BJ (cell line): ENCODE results near the gene CAMKK1. TPM values are rescaled to one million over a fixed set of nuclear protein-coding genes. Genes with fewer than 3 reads are reported as not detected.

ENCODE experiments used
- CTCF ChIA-PET: fragments of 350-600 bp; formaldehyde crosslinking; extraction: SDS; loops from one replicate; lab custom pipeline; 2021; ENCODE audit warnings: antibody characterized with exemption, inconsistent platforms; lab: Yijun Ruan, JAX
- POLR2A ChIA-PET: fragments of 300-600 bp; sonication (Branson Sonifier 250); formaldehyde crosslinking; extraction: SDS; loops from one replicate; lab custom pipeline; 2021; ENCODE audit warnings: antibody characterized with exemption; lab: Charles Lee
- DNase-seq: peaks from one replicate; pipeline ENCODE4 v3.0.0-alpha.2; 2011; ENCODE audit warnings: low read depth
- H3K27me3 ChIP-seq: 2 replicates; pipeline ENCODE4 v1.6.0; 2011; ENCODE audit warnings: low read length; ENCODE audit not compliant: control insufficient read depth, insufficient read depth
- H3K36me3 ChIP-seq: 2 replicates; pipeline ENCODE4 v1.5.1; 2011; ENCODE audit warnings: low read length; ENCODE audit not compliant: control insufficient read depth, insufficient read depth
- H3K4me3 ChIP-seq: 2 replicates; pipeline ENCODE4 v1.5.1; 2011; ENCODE audit warnings: low read depth, mild to moderate bottlenecking, control low read depth, low read length
- polyA plus RNA-seq: library from polyadenylated mRNA; depleted of rRNA; stranded (reverse); fragments of >200 nt; gene quantifications from 2 replicates; pipeline ENCODE4 v1.2.3, GENCODE V29; 2011
- TF ChIP-seq, protein P1 (sequence below): IDR thresholded peaks from 2 replicates; pipeline ENCODE4 v1.5.1; 2011; ENCODE audit warnings: low read depth, mild to moderate bottlenecking, control low read depth, inconsistent platforms, low read length, moderate library complexity; ENCODE audit not compliant: insufficient read depth

Gene CAMKK1
- polyA plus RNA-seq, 1 experiment, result 6.1 TPM

DNA sequence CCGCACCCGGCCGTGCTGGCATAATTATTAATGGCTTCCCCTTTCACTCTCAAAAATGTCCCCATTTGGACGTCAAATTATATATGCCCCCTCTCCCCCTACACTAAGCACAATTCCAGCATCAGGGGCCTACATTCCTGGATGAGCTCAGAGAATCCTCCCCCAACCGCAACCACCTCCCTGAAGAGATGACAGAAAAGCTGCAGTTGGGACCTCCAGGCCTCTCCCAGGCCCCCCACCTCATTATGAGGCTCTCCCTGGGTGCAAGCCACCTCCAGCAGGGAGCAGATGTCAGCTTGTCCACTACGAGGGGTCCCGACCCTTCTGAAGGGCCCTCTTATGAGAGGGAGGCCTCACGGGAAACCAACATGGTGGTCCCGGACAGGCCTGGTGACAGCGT, 28.3 kb downstream of the CAMKK1 start:
- TF ChIP-seq, protein P1, sequence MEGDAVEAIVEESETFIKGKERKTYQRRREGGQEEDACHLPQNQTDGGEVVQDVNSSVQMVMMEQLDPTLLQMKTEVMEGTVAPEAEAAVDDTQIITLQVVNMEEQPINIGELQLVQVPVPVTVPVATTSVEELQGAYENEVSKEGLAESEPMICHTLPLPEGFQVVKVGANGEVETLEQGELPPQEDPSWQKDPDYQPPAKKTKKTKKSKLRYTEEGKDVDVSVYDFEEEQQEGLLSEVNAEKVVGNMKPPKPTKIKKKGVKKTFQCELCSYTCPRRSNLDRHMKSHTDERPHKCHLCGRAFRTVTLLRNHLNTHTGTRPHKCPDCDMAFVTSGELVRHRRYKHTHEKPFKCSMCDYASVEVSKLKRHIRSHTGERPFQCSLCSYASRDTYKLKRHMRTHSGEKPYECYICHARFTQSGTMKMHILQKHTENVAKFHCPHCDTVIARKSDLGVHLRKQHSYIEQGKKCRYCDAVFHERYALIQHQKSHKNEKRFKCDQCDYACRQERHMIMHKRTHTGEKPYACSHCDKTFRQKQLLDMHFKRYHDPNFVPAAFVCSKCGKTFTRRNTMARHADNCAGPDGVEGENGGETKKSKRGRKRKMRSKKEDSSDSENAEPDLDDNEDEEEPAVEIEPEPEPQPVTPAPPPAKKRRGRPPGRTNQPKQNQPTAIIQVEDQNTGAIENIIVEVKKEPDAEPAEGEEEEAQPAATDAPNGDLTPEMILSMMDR, result no peak
- H3K27me3 ChIP-seq, result no peaks in the 10 kb centered on the region
- ChIA-PET CTCF (interaction anchor here (0.6 to 2.1 kb wide), 9 partner anchors 15 to 145 kb away, joined by 3 to 15 read pairs (median 4); partner anchors contain the start of gene NCBP3), POLR2A (no interaction called here)
- no peak overlapping the region for H3K4me3 ChIP-seq
- DNase-seq, result no peak
- peaks cover 6% of the 10 kb centered on the region for H3K36me3 ChIP-seq

DNA sequence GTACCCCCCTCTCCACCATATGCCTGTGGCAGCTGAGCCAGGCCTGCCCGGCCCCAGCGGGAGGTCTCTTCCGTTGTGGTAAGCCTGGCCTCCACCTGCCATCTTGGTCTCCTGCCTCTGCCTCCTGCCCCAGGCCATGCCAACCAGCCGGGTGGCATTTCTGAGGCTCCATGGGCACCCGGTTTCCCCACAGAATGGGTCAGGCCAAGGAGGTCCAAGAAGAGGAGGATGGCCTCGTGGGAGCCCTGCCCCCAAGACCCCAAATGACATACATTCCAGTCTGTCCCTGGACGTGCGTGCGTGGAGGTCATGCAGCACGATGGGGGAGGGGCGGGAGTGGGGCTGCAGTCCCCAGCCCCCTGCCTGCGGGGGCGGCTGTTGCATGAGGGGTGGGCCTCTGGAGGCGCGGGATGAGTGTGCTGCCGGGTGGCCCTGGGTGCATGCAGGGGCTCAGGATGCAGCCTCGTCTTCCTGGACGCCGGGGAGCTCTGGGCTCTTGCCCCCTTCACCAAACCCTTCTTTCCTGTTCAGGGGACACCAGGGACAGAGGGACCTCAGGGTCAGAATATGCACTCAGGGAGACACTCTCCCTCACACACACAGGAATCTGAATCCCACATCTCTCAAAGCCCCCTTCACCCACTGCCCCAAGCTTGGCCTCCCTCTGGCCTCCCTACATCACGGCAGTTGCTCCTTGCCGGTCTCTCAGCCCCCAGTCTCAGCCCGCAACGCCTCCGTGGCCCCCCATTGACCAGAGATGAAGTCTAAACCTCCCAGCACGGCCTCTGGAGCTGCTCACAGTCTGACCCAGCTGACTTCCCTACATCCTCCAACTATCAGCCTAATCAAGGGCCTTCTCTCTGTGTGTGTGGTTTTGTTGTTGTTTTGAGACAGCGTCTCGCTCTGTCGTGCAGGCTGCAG, 30.8 kb downstream of the CAMKK1 start:
- ChIA-PET CTCF (interaction anchor here (0.6 to 3.2 kb wide), 9 partner anchors 11 to 681 kb away, joined by 3 to 12 read pairs (median 5); partner anchors contain the start of gene NCBP3), POLR2A (no interaction called here)
- DNase-seq, result no peak
- TF ChIP-seq, protein P1, result no peak
- H3K4me3 ChIP-seq, result no peak overlapping the region
- H3K36me3 ChIP-seq, result peaks cover 4% of the 10 kb centered on the region
- no peaks in the 10 kb centered on the region for H3K27me3 ChIP-seq

- ChIA-PET CTCF (interaction anchor here (0.6 to 3.2 kb wide), 7 partner anchors 10 to 682 kb away, joined by 3 to 12 read pairs (median 5); partner anchors contain the start of gene NCBP3), POLR2A (no interaction called here)
- TF ChIP-seq, protein P1, result no peak
- Histone ChIP-seq H3K27me3 (no peaks in the 10 kb centered on the region), H3K36me3 (peaks cover 4% of the 10 kb centered on the region), H3K4me3 (no peak overlapping the region)
- no peak for DNase-seq
These were observed 31.7 kb downstream of the CAMKK1 start for GRCh38 chr17:3860939-3861700.

DNA sequence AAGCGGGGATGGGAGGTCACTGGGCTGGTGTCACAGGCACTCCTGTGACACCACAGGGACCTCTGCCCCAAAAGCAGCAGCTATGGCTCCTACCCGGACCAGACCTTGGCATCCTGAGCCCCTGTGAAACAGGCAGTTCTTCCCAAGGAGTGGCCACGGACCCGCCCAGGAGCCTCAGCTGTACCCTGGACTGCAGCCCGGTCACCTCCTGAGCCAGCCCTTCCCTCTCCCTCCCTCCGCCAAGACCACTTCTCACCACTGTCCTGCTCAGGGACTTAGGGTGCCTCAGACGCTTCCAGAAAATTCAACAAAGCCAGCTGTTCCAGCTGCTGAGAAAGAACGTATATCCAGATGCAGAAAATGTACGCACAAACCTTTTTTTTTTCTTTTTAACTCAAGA, 32.9 kb downstream of the CAMKK1 start:
- CTCF ChIA-PET, result interaction anchor here (1.4 to 3.2 kb wide), 4 partner anchors 9 to 122 kb away, joined by 4 to 12 read pairs (median 6); partner anchors contain the start of gene NCBP3
- Histone ChIP-seq H3K27me3 (no peaks in the 10 kb centered on the region), H3K36me3 (peaks cover 4% of the 10 kb centered on the region), H3K4me3 (no peak overlapping the region)
- TF ChIP-seq, protein P1, result no peak
- POLR2A ChIA-PET, result no interaction called here
- DNase-seq, result no peak
